Stimulated activated CD4-positive, alpha-beta T cell treated with anti-CD3 and anti-CD28 coated beads, Interleukin-12 subunit alpha, Interleukin-12 subunit beta, amount 100 ng/mL, for 4 hours (primary cell): ENCODE results near the gene IQGAP1.
"Not testable (repeated sequence)": the region's sequence is repeated elsewhere in the genome, so short reads cannot be mapped to it uniquely, and the experiment has no call there.

Experiments
- DNase-seq: peaks from one replicate; pipeline ENCODE4 v3.0.0-alpha.2; 2020

Gene IQGAP1

DNA sequence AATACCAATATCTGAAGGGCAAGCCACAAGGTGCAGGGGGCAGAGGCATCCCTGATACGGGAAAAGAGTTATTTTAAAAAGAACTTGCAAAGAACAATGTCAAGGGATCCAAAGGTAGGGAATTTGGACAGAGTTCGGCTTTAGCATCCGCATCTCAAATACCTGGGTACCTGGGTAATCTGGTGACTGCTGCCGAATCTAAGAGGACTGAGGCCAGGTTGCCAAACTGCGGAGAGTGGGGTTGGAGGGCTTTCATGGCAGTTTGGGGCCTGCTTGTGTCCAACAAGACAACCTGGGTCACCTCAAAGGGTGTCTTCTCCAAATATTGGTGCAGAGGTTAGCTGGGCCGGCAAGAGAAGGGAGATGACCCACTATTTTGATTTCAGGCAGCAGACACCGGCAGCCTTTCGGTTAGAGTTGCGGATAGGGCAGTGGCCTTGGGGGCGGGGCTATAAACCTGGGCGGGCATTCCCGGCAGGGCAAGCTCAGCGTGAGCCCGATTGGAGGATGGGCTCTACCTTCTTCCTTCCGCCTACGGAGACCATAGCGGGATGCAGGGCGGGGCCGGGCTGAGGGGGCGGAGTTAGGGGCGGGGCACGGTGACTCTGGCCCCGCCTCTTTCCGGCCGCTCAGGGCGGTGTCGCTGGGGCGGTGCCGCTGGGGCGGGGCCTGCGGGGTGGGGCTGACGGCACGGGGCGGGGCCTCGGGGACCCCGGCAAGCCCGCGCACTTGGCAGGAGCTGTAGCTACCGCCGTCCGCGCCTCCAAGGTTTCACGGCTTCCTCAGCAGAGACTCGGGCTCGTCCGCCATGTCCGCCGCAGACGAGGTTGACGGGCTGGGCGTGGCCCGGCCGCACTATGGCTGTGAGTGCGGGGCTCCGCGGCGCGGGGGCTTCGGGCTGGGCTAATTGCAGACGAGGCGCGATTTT lies at the start of gene IQGAP1:
Gene IQGAP1, plus strand, starts transcription at position 709 of the 928 bp plus-strand sequence. Its CDS starts 100 bp downstream, at position 809.
- DNase-seq, result peak; percentile 96

GRCh38 chr15:90338532-90338931 lies 49.5 kb upstream of the IQGAP1 start:
- no peak for DNase-seq

- no peak for DNase-seq
Observed at GRCh38 chr15:90340345-90340744, 47.7 kb upstream of the IQGAP1 start.

DNA sequence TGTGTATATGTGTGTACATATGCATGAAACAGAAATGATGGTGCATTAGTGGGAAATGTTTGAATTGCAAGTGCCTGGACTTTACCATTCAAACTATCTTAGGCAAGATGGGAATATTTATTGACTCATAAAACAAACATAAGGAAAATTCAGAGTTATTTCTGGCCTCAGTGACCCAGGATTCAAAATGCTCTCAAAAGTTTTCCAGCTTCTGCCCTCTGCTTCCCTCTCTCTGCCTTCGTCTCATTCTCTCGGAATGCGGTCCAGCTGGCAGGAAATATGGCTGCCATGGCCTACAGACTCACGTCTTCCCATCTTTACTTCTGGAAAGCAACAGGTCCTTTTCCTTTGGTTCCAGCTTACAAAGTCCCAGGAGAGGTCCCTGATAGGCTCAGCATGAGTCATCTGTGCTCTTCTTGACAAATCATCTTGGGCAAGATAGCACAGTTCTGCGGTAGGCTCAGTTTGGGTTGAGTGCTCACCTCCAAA lies 44.7 kb upstream of the IQGAP1 start:
- DNase-seq, result no peak

DNA sequence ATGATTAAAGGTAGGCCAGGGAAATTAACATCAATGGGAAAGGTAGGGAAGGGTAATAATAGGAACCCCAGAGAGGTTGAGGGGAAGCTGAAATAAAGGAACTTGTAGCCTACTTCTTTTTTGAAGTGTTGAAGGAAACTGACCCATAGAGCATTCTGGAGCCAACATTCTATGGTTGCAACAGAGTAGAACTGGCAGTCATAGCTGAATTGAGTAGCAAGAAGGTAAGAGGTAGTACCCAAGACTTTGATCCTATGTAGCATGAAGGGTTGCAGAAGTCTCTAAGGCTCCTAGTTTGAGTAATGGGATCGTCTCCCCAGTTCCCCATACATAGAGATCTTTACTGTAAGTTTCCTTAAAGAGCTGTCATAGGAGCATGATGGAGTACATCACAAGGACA lies 43.4 kb upstream of the IQGAP1 start:
- no peak for DNase-seq

- no peak for DNase-seq
Observed at GRCh38 chr15:90345857-90346256, 42.2 kb upstream of the IQGAP1 start.

GRCh38 chr15:90347431-90348065 lies 40.5 kb upstream of the IQGAP1 start:
- not testable (repeated sequence) for DNase-seq

- no peak for DNase-seq
Observed at GRCh38 chr15:90348456-90348855, 39.6 kb upstream of the IQGAP1 start.

- no peak for DNase-seq
Observed at GRCh38 chr15:90349072-90349471, 39.0 kb upstream of the IQGAP1 start.

- DNase-seq, result no peak
Observed at GRCh38 chr15:90349821-90350220, 38.2 kb upstream of the IQGAP1 start.

- no peak for DNase-seq
Observed at GRCh38 chr15:90351479-90352106, 36.4 kb upstream of the IQGAP1 start.

DNA sequence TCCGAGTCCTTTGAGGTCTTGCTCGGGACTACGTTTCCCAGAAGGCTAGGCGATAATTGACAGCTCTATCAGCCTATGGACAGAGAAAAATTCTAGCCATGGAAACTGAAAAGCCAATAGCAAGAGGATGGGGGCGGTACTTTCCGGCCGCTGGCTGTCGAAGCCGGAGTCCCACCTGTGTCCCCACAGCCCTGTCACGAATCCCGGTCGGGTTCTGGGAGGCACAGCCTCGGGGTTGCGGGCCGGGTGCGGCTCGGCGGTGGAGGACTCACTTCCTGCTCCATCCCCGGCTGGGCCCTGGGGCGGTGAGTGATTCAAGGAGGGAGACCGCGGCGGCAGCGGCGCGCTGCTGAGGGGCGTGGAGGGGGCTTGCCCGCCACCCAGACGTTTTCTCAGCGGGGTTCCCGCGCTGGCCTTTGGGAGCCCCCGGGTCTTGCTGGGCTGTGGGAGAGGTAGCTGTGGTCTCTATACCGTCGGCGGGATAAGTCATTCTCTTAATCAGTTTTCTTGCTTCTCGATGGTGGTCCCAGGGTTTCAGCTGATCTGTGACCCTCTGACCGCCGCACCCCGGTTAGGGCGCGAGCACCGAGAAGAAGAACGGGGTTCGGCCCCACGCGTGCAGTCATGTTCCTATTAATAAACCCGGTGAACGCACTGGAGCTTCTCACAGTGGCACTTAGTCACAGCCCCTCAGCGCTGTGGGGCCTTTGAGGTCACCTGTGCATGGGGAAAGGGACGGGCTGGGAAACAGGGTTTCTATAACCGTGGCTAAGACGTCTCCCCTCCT lies 35.7 kb upstream of the IQGAP1 start, which contains the start of gene ZNF774:
Gene ZNF774, plus strand, starts transcription at position 178 of the 787 bp plus-strand sequence. CDS start 2,377 bp downstream, outside the sequence.
- peak; percentile 79 for DNase-seq

GRCh38 chr15:90354986-90355385 lies 33.1 kb upstream of the IQGAP1 start:
- no peak for DNase-seq

DNA sequence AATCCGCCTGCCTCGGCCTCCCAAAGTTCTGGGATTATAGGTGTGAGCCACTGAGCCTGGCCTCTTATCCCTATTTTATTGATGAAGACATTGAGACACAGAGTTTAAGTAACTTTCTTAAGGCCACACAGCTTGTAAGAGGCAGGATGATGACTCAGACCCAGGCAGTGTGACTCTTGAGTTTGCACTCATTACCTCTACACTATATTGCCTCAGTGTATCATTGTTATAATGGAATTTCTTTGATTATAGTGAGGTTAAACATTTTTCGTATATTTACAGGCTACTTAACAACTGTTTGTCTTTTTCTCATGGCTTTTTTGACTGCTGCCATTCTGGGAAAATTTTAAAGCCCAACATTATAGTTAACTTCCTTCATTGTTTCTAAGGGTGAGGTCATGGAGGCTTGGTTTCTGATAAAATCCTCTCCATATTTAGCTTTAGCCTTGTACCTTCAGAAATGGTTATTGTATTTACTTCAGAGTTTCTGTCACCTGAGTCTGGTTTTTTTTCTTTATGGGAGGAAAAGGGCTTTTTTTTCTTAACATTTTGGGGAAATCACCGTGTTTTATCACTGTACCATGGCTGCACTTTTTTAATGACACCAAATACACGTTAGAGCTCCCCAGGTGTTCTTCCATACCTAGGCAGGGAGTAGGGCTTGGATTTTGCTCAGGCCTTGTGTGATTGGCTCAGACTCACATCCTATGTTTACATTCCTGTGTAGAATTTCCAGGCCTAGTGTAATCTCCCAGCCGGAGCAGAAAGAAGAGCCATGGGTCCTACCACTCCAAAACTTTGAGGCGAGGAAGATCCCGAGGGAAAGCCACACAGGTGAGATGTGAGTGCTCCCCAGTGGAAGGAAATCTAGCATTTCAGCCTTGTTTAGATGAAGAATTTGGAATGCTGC lies 29.7 kb upstream of the IQGAP1 start:
- no peak for DNase-seq

GRCh38 chr15:90360746-90361145 lies 27.3 kb upstream of the IQGAP1 start:
- no peak for DNase-seq

DNA sequence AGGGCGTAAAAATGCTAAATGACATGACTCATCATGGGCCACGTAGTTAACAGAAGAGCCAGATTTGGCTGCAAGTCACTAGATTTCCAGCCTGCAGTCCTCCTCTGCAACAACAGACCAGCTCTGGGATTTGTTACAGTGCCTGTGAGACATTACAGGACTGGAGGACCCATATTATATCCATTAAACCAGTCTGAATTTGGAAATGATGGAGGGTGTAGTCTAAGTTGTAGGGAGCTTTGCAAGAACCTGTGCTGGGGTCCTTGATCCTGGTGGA lies 25.2 kb upstream of the IQGAP1 start:
- no peak for DNase-seq

DNA sequence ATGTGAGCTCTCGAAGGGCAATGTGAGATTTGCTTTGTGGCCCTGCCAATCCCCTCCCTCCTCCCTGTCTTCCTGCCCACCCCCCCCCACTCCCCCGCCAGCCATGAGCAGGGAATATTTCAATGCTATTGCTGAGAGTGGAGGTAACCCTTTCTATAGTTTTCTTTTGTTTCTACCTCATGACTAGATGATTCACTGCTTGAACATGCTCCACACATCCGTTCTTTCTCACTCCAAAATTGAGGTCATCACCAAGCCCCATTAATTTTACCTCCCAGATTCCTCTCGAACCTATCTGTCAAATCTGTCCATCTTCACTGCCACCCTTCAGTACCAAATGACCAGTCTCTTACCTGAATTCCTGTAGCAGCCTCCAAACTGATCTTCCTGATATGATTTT lies 23.8 kb upstream of the IQGAP1 start:
- no peak for DNase-seq

DNA sequence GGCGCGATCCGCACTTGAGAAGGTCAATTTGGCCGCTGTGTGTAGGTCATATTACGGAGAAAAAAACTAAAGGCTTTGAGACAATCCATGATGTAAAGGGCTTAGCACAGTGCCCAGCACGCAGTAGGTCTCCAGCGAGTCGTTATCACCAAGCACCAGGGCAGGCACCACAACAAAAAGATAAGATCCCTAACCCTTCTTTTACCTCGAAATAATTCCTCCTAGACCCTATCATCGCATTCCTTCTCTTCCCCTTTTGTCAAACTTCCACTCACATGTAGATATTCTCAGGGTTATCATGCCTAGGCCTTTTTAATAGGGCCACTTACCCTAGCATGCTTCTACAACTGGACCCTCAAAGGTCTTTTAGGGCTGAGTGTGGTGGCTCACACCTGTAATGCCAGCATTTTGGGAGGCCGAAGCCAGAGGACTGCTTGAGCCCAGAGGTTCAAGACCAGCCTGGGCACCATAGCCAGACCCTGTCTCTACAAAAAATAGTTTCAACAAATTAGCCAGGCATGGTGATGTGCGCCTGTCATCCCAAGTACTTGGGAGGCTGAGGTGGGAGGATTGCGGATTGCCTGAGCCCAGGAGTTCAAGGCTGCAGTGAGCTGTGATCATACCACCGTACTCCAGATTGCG lies 22.5 kb upstream of the IQGAP1 start:
- no peak for DNase-seq

DNA sequence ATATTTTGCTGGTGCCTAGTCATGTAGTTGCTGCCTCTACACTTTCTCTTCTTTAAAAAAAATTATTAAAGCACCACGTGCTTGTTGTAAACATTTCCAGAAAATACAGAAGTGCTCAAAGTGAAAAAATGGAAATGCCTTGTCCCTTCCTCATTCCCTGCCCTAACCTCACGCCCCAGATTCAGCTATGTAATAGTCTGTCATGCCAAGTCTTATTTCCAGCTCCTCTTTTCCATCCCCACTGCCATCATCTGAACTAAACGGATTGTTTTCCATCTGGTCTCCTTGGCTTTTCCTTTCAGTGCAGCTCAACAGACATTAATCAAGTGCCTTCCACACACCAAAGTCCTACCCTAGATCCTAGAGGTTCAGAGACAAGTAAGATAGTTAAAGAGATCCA lies 20.5 kb upstream of the IQGAP1 start:
- no peak for DNase-seq

DNA sequence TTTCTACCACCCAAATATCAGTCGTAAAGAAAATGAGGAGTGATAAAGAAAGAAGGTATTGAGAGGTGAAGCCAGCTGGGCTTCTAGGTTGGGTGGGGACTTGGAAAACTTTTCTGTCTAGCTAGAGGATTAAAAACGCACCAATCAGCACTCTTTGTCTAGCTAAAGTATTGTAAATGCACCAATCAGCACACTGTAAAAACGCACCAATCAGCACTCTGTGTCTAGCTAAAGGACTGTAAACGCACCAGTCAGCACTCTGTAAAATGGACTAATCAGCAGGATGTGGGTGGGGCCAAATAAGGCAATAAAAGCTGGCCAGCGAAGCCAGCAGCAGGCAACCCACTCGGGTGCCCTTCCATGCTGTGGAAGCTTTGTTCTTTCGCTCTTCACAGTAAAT lies 13.0 kb upstream of the IQGAP1 start:
- no peak for DNase-seq

DNA sequence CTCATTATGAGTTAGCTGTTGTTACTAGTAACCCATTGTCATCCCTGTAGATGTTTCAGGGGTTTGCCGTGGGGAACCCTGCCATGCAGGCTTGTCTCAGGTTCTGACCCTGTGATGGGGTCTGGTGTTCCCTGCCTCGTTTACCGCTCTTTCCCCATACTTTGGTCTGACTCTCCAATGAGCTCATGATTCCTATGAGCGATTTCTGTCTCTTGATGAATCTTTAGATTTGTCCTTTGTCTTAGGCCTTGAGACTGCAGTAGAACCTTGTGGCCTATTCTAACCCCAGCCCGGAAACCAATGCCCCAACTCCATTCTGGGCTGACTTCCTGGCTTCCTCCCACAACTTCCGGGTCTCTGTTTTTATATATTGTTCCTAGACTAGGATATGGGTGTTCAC lies 11.3 kb upstream of the IQGAP1 start:
- peak; percentile 22 for DNase-seq
